ENCODE measurements around the gene GPR83.

- TF ChIP-seq CTCF (IDR thresholded peaks at IDR 0.05; ENCODE audit: insufficient read depth, low read length) (no peak), POLR2AphosphoS5 (IDR thresholded peaks at IDR 0.05; ENCODE audit: low read depth) (no peak), REST (IDR thresholded peaks at IDR 0.05; ENCODE audit: insufficient replicate concordance, low read depth) (no peak)
These were observed 600 bp upstream of the GPR83 start for GRCh38 chr11:94401773-94402265.
